Esophagus squamous epithelium (tissue), 5 donors: Measurements from ENCODE around the gene MSL1. TPM values are rescaled to one million over a fixed set of nuclear protein-coding genes. Genes with fewer than 3 reads are reported as not detected.

Experiments used
- DNase-seq: peaks from one replicate; lab custom pipeline; 2025; lab: John Stamatoyannopoulos, UW
- H3K27ac ChIP-seq, 4 donors: fragments of 200-600 bp; sonication (generic); one replicate each; pipeline ENCODE4 v1.5.1; 2016 to 2019; ENCODE audit warnings: mild to moderate bottlenecking in 1 of 4
- H3K27me3 ChIP-seq, 4 donors: fragments of 200-600 bp; sonication (generic); 1 replicate in 3 of 4; 2 replicates in 1 of 4; pipeline versions ENCODE4 v1.5.1 to v1.6.0; 2017 to 2021; ENCODE audit warnings: antibody characterized with exemption in 1 of 4
- H3K36me3 ChIP-seq, 3 donors: fragments of 200-600 bp; sonication (generic); one replicate each; pipeline ENCODE4 v1.5.1; 2016 to 2019
- H3K4me1 ChIP-seq, 3 donors: fragments of 200-600 bp; sonication (generic); one replicate each; pipeline ENCODE4 v1.5.1; 2017 to 2019
- H3K4me3 ChIP-seq, 4 donors: fragments of 200-600 bp; sonication (generic); 1 replicate in 3 of 4; 2 replicates in 1 of 4; pipeline ENCODE4 v1.5.1; 2016 to 2019; ENCODE audit warnings: mild to moderate bottlenecking in 2 of 4, moderate library complexity in 1 of 4
- H3K9me3 ChIP-seq, 3 donors: fragments of 200-600 bp; sonication (generic); one replicate each; pipeline ENCODE4 v1.5.1; 2016 to 2019
- CTCF ChIP-seq, 6 experiments: fragments of 450-650 bp in 4 of 6; fragments of 200-600 bp in 2 of 6; sonication (generic) in 2 of 6; IDR thresholded peaks; one replicate each; pipeline ENCODE4 v1.5.1; 2016 to 2019; ENCODE audit warnings: antibody characterized with exemption in 6 of 6, mild to moderate bottlenecking in 4 of 6, moderate library complexity in 4 of 6
- POLR2A ChIP-seq, 4 donors: fragments of 450-650 bp; IDR thresholded peaks; one replicate each; pipeline ENCODE4 v1.6.1; 2017; ENCODE audit warnings: antibody characterized with exemption in 4 of 4, mild to moderate bottlenecking in 4 of 4, moderate library complexity in 3 of 4
- WGBS, 2 donors: methylation state at CpG; one replicate each; pipeline ENCODE4 v1.1.5; 2018; 5-methylcytosine and 5-hydroxymethylcytosine counted together
- intact Hi-C: fragments of 100-400 bp; cut with DNase I; formaldehyde crosslinking; loops from one replicate; pipeline ENCODE4 v1.15.0; 2022
- total RNA-seq, 4 donors: library from RNA; depleted of rRNA; stranded (reverse); fragments of >200 nt; gene quantifications; one replicate each; pipeline ENCODE4 v1.1.0, GENCODE V29; 2016
- donor health status: DM: yes; HTN: yes; CAD: no.

Gene MSL1
- total RNA-seq, 4 donors from 2014 or later, result 41.5 to 59.9 (median 51.5) TPM

- Histone ChIP-seq H3K36me3 (peaks cover 21 to 68% (median 32%) of the 10 kb centered on the region in 3 donors), H3K9me3 (no peaks in the 10 kb centered on the region), H3K27me3 (no peaks in the 10 kb centered on the region), H3K4me1 (peaks cover 4 to 41% (median 9%) of the 10 kb centered on the region in 3 donors), H3K27ac (peak overlapping the region in 1 of 4 donors; percentile 25), H3K4me3 (no peak overlapping the region)
- no peak for TF ChIP-seq POLR2A (IDR thresholded peaks at IDR 0.05)
- TF ChIP-seq CTCF (IDR thresholded peaks at IDR 0.05), result no peak
- no peak for DNase-seq
- intact Hi-C loops, result no loop called here
- WGBS, 2 donors, result 93 to 94% methylated on average over 3 to 4 of the region's 4 CpGs
Measured at GRCh38 chr17:40173091-40173777, 51.5 kb downstream of the MSL1 start.

- intact Hi-C loops, result no loop called here
- peaks cover 21 to 63% (median 31%) of the 10 kb centered on the region in 3 donors for H3K36me3 ChIP-seq
- no peak for DNase-seq
- WGBS, 2 donors, result 66 to 77% methylated on average over 2 to 3 of the region's 3 CpGs
- H3K27me3 ChIP-seq, result no peaks in the 10 kb centered on the region
- H3K9me3 ChIP-seq, result no peaks in the 10 kb centered on the region
- no peak overlapping the region for H3K4me3 ChIP-seq
- TF ChIP-seq POLR2A (IDR thresholded peaks at IDR 0.05), result no peak
- TF ChIP-seq CTCF (IDR thresholded peaks at IDR 0.05), result no peak
- peak overlapping the region in 2 of 4 donors; percentile 25 to 95 for H3K27ac ChIP-seq
- H3K4me1 ChIP-seq, result peaks cover 4 to 36% (median 9%) of the 10 kb centered on the region in 3 donors
Measured at GRCh38 chr17:40173778-40174135, 52.0 kb downstream of the MSL1 start.

GRCh38 chr17:40174514-40174913 lies 52.7 kb downstream of the MSL1 start:
- H3K4me3 ChIP-seq, result no peak overlapping the region
- WGBS, 2 donors, result 100% methylated on average over 1 of the region's 1 CpG
- no peaks in the 10 kb centered on the region for H3K9me3 ChIP-seq
- peak overlapping the region in 2 of 4 donors; percentile 95 to 96 for H3K27ac ChIP-seq
- H3K4me1 ChIP-seq, result peaks cover 4 to 42% (median 9%) of the 10 kb centered on the region in 3 donors
- H3K27me3 ChIP-seq, result no peaks in the 10 kb centered on the region
- peaks cover 21 to 55% (median 26%) of the 10 kb centered on the region in 3 donors for H3K36me3 ChIP-seq
- TF ChIP-seq POLR2A (IDR thresholded peaks at IDR 0.05) (no peak), CTCF (IDR thresholded peaks at IDR 0.05) (no peak)
- intact Hi-C loops, result no loop called here
- DNase-seq, result no peak

GRCh38 chr17:40175928-40176753 lies 54.4 kb downstream of the MSL1 start:
- WGBS, 2 donors, result 63 to 69% methylated on average over 7 of the region's 7 CpGs
- Histone ChIP-seq H3K4me3 (peak overlapping the region in 3 of 4 donors; percentile 65 to 84 (median 77)), H3K27ac (peak overlapping the region; percentile 92 to 98 (median 96)), H3K4me1 (peaks cover 5 to 58% (median 9%) of the 10 kb centered on the region in 3 donors), H3K27me3 (no peaks in the 10 kb centered on the region), H3K9me3 (no peaks in the 10 kb centered on the region), H3K36me3 (peaks cover 7 to 39% (median 11%) of the 10 kb centered on the region in 3 donors)
- TF ChIP-seq POLR2A (IDR thresholded peaks at IDR 0.05) (no peak), CTCF (IDR thresholded peaks at IDR 0.05) (no peak)
- no peak for DNase-seq
- intact Hi-C loops, result no loop called here

GRCh38 chr17:40176754-40177110 lies 55.0 kb downstream of the MSL1 start:
- H3K36me3 ChIP-seq, result peaks cover 2 to 39% (median 7%) of the 10 kb centered on the region in 3 donors
- intact Hi-C loops, result no loop called here
- no peak for DNase-seq
- 31 to 56% methylated on average over 1 to 2 of the region's 2 CpGs for WGBS, 2 donors
- H3K9me3 ChIP-seq, result no peaks in the 10 kb centered on the region
- H3K4me1 ChIP-seq, result peaks cover 8 to 64% (median 14%) of the 10 kb centered on the region in 3 donors
- H3K4me3 ChIP-seq, result peak overlapping the region; percentile 65 to 84 (median 76)
- TF ChIP-seq CTCF (IDR thresholded peaks at IDR 0.05), result no peak
- peak in 1 of 4 donors; percentile 40 for TF ChIP-seq POLR2A (IDR thresholded peaks at IDR 0.05)
- peak overlapping the region; percentile 92 to 98 (median 96) for H3K27ac ChIP-seq
- no peaks in the 10 kb centered on the region for H3K27me3 ChIP-seq
